ENCODE results near the gene MMP21. TPM values are rescaled to one million over a fixed set of nuclear protein-coding genes. Genes with fewer than 3 reads are reported as not detected.

MMP21 gene
- total RNA-seq, 4 donors from 2014 or later = not detected

DNA sequence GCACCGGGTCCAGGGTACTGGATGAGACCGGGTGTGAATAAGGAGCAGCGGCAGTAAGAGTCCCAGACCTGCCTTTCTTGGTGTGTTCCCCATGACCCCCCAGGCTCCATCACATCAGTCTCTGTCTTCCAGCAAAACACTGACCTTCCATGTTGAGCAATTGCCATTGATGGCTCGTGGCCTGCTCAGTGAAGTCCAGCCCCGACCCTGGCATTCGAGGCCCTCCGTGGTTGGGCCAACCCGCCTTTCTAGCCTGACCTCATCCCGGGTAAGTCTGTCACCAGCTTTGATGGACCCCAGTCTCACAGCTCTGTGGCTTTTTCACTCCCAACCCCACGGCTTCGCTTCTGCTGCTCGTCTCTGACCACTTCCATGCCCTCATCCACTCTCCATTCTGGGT, 6.4 kb downstream of the MMP21 start:
- intact Hi-C loops (cut with DNase I; ENCODE audit: low total_unique reads) = no loop called here
- H3K4me3 ChIP-seq (ENCODE audit: low read depth, poor library complexity, severe bottlenecking) = no peak overlapping the region
- TF ChIP-seq, protein P1, sequence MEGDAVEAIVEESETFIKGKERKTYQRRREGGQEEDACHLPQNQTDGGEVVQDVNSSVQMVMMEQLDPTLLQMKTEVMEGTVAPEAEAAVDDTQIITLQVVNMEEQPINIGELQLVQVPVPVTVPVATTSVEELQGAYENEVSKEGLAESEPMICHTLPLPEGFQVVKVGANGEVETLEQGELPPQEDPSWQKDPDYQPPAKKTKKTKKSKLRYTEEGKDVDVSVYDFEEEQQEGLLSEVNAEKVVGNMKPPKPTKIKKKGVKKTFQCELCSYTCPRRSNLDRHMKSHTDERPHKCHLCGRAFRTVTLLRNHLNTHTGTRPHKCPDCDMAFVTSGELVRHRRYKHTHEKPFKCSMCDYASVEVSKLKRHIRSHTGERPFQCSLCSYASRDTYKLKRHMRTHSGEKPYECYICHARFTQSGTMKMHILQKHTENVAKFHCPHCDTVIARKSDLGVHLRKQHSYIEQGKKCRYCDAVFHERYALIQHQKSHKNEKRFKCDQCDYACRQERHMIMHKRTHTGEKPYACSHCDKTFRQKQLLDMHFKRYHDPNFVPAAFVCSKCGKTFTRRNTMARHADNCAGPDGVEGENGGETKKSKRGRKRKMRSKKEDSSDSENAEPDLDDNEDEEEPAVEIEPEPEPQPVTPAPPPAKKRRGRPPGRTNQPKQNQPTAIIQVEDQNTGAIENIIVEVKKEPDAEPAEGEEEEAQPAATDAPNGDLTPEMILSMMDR (IDR thresholded peaks at IDR 0.05) = no peak
- no peak for TF ChIP-seq POLR2A (IDR thresholded peaks at IDR 0.05)
- 91 to 92% methylated on average over 12 of the region's 12 CpGs for WGBS, 2 donors
- DNase-seq (ENCODE audit: low spot score in 2 of 2) = no peak

DNA sequence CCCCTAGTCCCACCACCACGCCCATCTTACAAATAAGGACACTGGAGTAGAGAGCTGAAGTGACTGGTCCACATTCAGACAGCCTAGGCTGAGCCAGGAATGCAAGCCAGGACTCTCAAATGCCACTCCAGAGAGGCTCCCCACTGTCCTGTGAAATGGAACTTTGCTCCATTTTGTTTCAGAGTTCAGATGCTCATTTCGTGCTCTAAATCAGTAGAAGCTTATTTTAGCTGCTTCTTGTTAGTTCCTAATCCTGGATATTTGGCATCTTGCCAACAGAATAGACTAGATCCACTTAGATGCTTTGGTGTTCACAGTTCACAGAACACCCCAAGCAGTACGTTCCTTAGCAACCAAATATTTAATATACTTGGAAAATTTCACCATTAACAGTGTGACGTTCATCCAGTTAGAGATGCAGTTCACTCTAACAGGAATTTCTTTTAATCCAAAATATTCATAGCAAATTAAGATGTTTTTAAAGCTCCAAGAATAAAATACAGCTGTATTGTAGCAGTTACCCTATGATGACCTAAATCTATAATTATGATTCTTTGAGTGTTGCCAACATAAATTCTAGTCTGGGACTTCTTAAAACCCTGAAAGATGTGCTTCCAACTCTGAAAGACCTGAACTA, 7.3 kb downstream of the MMP21 start:
- TF ChIP-seq, protein P1 (IDR thresholded peaks at IDR 0.05) = no peak
- no peak for TF ChIP-seq POLR2A (IDR thresholded peaks at IDR 0.05)
- DNase-seq (ENCODE audit: low spot score in 2 of 2) = no peak
- H3K4me3 ChIP-seq (ENCODE audit: low read depth, poor library complexity, severe bottlenecking) = no peak overlapping the region
- intact Hi-C loops (cut with DNase I; ENCODE audit: low total_unique reads) = no loop called here
- WGBS, 2 donors = 38 to 45% methylated on average over 4 of the region's 4 CpGs

DNA sequence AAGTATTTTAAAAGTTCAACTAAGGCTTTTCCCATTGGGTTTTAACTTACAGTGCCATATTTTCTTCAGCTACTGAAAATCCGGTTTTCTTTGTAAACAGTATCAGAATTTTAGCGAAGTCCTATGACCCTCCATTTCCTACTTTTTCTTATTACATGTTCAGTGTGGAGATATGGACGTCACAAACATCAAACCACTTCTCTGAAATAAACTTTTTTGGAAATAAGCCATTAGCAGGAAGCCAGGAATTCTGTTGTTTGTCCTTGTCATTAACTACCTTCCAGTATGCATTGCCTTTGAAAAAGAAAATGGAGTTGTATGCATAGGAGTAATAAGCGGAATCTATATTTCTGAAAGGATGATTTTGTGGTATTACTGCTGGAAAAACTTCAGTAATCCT, 9.1 kb downstream of the MMP21 start:
- 83 to 86% methylated on average over 4 of the region's 4 CpGs for WGBS, 2 donors
- H3K4me3 ChIP-seq (ENCODE audit: low read depth, poor library complexity, severe bottlenecking) = no peak overlapping the region
- intact Hi-C loops (cut with DNase I; ENCODE audit: low total_unique reads) = no loop called here
- DNase-seq (ENCODE audit: low spot score in 2 of 2) = no peak
- TF ChIP-seq, protein P1 (IDR thresholded peaks at IDR 0.05) = no peak
- TF ChIP-seq POLR2A (IDR thresholded peaks at IDR 0.05) = no peak

DNA sequence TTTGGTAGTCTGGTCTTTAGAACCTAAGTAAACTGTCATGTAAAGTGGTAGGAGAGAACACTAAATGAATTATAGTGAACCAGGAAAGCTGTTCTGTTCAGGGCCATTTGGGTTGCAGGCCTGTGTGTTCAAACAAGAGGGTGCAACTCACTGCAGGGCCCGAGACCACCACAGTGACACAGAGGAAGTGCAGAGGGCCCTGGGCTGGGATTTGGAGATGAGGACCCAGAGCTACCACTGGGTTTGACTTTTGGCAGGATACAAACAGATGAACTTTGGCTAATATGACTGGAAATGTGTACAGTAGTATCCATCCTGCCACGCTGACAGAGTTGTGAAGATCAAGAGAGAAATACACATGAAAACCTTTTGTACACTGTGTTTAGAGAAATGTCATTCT, 9.8 kb downstream of the MMP21 start:
- H3K4me3 ChIP-seq (ENCODE audit: low read depth, poor library complexity, severe bottlenecking) = no peak overlapping the region
- intact Hi-C loops (cut with DNase I; ENCODE audit: low total_unique reads) = no loop called here
- no peak for TF ChIP-seq POLR2A (IDR thresholded peaks at IDR 0.05)
- TF ChIP-seq, protein P1 (IDR thresholded peaks at IDR 0.05) = no peak
- WGBS, 2 donors = 94 to 95% methylated on average over 2 of the region's 2 CpGs
- DNase-seq (ENCODE audit: low spot score in 2 of 2) = no peak

DNA sequence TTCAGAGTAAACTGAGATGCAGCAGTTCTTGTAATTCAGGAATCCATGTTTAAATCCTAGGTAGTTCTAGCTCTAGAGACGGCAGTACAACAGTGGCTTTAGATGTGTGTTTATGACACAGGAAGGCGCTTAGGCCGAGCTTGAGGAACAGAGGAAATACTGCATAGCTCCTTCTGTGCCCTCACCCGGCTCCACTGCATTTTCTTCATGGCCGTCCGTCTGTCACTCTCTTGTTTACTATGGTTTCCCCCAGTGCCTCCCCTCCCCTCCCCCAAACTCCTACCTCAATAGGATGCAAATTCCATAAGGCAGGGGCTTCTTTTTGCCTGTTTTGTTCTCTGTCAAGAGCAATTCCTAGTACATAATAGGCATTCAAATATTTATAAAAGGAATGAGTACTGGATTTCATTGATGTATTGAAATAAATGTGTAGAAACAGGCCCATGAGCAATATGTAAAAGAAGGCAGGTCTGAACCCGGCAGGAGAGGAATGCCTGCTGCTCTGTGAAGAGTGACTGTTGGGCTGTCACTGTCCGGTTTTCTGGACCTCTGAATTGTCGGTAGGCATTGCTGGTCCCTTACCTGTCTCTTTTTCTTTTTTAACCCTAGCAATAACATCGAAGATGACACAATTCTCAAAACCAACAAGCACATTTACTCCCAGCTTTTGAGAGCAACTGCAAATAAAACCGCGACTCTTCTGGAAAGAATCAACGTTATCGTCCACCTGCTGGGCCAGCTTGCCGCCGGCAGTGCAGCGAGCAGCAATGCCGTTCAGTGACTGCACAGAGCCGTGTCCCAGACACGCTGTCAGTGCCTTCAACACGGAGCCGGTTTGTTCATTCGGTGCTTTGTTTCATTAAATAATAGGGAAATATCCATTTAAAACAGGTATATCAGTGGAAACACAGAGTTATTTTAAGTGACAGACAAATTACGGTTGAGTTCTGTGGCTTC, 12.7 kb downstream of the MMP21 start:
- 90 to 91% methylated on average over 24 of the region's 24 CpGs for WGBS, 2 donors

More for the DNA sequence above, 12.7 kb downstream of the MMP21 start:
- no peak overlapping the region for H3K4me3 ChIP-seq (ENCODE audit: low read depth, poor library complexity, severe bottlenecking)
- intact Hi-C loops (cut with DNase I; ENCODE audit: low total_unique reads) = no loop called here
- no peak for TF ChIP-seq POLR2A (IDR thresholded peaks at IDR 0.05)
- TF ChIP-seq, protein P1 (IDR thresholded peaks at IDR 0.05) = no peak
- no peak for DNase-seq (ENCODE audit: low spot score in 2 of 2)
